ENCODE measurements around the gene ACOXL. TPM values are rescaled to one million over a fixed set of nuclear protein-coding genes. Genes with fewer than 3 reads are reported as not detected.
A peak's percentile ranks its signal among the peaks of the same experiment; 100 is the strongest.

The ACOXL gene
- total RNA-seq, 8 experiments from 2014 or later = 0.15 to 0.59 (median 0.20) TPM

DNA sequence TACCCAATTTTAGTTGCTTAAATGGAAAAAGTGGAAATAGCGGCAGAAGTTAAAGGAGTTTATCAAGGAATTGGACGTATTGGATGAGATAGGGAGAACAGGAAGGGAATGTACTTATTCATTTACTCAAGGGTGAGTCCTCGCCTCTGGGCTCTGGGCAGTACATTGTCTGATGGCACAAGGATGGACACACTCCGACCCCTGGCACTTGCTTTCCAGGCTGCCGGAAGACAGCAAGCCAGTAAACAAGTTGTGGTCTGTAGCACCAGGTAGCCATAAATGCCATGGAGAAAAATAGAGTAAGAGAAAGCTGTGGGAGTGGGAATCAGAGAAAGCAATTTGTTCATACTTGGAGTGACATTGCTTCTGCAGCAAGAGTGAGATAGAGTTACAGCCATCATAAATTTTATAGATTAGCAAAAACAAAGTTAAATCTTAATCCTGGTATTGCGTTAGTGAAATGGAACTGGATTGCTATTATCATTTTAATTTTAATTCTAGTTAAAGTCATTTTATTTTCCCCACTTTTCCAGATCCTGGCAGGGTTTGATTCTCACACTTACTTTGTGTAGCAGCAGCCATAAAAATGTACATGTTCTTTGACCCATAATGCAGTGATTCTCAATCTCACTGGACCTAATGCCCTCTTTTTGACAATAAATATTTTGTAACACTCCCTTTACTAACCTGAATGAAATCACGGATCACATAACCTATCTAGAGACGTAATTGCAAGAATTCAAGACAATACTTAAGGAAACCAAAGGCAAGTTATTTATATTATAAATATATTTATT is 252.5 kb downstream of the ACOXL start:
- Histone ChIP-seq H3K4me1 (replicated peaks in 1 of 2) (peaks cover 0 to 3% of the 10 kb centered on the region in 2 donors), H3K4me3 (no peak overlapping the region), H3K27ac (no peak overlapping the region)
- WGBS, 10 experiments = 30 to 100% (median 83%) methylated on average over 1 to 8 of the region's 8 CpGs
- in situ Hi-C loops (cut with MboI; ENCODE audit: low pct_unique_long_range_greater_than_20kb in 2 of 9, low sequenced_read_pairs in 9 of 9, unreplicated experiment in 9 of 9) = no loop called here
- ATAC-seq (replicated peaks in 6 of 8) = no peak

DNA sequence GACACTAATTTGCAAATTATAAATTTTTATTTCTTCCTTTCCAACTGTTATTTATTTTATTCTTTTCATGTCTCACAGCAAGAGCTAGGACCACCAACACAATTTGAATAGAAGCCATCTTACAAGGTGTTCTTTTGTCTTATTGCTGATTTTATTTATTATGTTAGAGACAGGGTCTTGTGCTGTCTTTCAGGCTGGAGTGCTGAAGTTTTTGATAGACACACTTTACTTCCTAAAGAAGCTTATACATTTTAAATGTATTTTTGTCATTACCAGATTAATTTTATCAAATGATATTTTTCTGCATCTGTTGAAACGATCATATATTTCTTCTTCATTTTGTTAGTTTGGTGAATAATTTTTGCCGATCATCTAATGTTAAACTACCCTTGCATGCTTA is 258.1 kb downstream of the ACOXL start:
- Histone ChIP-seq H3K4me3 (no peak overlapping the region), H3K27ac (no peak overlapping the region), H3K4me1 (replicated peaks in 1 of 2) (no peaks in the 10 kb centered on the region)
- WGBS, 10 experiments = 45 to 100% (median 92%) methylated on average over 1 to 2 of the region's 2 CpGs; no CpG with 5 or more reads in 1 of the 10 experiments
- ATAC-seq (replicated peaks in 6 of 8) = no peak
- in situ Hi-C loops (cut with MboI; ENCODE audit: low pct_unique_long_range_greater_than_20kb in 2 of 9, low sequenced_read_pairs in 9 of 9, unreplicated experiment in 9 of 9) = no loop called here

DNA sequence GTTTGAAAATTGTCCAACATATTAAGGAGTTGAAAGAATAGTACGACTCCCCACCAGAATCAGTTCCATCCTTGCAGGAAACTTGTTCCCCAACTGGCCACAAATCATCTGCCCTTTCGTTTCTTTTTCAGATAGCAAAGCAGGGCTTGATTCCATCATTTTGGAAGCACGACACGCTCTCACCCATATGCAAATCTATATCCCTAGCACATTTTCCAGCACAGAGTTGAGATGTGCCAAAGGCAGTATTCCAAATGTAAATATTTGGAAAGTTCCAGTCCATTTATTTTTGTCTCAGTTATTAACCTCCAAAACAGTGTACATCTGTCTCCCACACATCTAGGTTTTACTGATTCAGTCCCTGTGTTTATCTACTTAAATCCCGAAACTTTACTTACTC is 259.5 kb downstream of the ACOXL start:
- WGBS, 10 experiments = 0 to 100% (median 46%) methylated on average over 1 to 5 of the region's 5 CpGs; no CpG with 5 or more reads in 2 of the 10 experiments
- ATAC-seq (replicated peaks in 6 of 8) = peak in 1 of 8 experiments; percentile 77

DNA sequence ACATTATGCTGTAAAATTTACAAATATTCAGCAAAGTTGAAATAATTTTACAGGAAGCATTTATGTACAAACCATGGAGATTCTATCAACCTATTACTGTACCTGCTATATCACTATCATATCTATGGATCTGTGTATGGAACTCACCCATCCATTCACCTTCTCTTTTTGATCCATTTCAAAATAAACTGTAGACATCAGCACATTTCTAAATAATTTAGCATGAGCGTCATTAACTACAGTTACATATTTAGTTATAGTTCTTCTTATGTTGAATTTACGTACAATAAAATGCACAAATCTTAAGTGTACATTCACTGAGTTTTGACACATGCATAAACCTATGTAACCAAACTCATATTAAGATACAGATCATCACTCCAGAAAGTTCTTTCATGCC is 260.5 kb downstream of the ACOXL start:
- no peak for ATAC-seq (replicated peaks in 6 of 8)
- 47 to 100% (median 87%) methylated on average over 1 to 2 of the region's 2 CpGs; no CpG with 5 or more reads in 2 of the 10 experiments for WGBS, 10 experiments
- no peak overlapping the region for H3K4me3 ChIP-seq
- H3K27ac ChIP-seq = no peak overlapping the region
- in situ Hi-C loops (cut with MboI; ENCODE audit: low pct_unique_long_range_greater_than_20kb in 2 of 9, low sequenced_read_pairs in 9 of 9, unreplicated experiment in 9 of 9) = no loop called here
- no peaks in the 10 kb centered on the region for H3K4me1 ChIP-seq (replicated peaks in 1 of 2)

More for the DNA sequence above, 259.5 kb downstream of the ACOXL start:
- Histone ChIP-seq H3K27ac (no peak overlapping the region), H3K4me1 (replicated peaks in 1 of 2) (no peaks in the 10 kb centered on the region), H3K4me3 (no peak overlapping the region)
- in situ Hi-C loops (cut with MboI; ENCODE audit: low pct_unique_long_range_greater_than_20kb in 2 of 9, low sequenced_read_pairs in 9 of 9, unreplicated experiment in 9 of 9) = no loop called here

DNA sequence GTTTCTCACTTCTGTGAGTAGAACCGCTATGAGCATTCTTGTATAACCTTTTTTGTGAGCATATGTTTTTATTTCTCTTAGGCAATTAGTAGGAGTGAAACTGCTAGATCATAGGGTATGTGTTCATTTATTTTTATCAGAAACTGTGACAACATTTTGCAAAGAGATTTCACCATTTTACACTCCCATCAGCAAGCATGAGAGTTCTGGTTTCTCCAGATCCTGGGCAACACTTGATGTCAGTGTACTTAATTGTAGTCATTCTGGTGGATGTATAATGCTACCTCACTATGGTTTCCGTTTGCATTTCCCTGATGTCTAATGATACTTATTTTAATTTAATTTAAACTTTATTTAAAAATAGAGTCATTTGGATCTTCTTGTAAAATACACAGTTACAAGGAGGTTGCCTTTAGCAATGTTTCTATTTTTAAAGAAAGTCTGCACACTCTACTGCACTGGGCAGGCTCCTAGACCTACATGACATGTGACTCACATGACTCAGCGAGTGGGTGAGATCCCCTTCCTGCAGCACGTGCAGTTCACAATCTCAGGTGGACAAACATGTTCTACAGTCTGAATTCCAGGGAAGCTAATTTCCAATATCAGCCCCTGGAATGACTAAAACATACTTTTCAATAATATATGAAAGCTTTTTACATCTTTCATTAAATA is 261.3 kb downstream of the ACOXL start:
- in situ Hi-C loops (cut with MboI; ENCODE audit: low pct_unique_long_range_greater_than_20kb in 2 of 9, low sequenced_read_pairs in 9 of 9, unreplicated experiment in 9 of 9) = no loop called here
- peak in 7 of 8 experiments; percentile 18 to 85 (median 70) for ATAC-seq (replicated peaks in 6 of 8)
- no peak overlapping the region for H3K27ac ChIP-seq
- H3K4me1 ChIP-seq (replicated peaks in 1 of 2) = no peaks in the 10 kb centered on the region
- H3K4me3 ChIP-seq = no peak overlapping the region
- WGBS, 10 experiments = 3 to 100% (median 60%) methylated on average over 1 to 4 of the region's 4 CpGs; no CpG with 5 or more reads in 1 of the 10 experiments

DNA sequence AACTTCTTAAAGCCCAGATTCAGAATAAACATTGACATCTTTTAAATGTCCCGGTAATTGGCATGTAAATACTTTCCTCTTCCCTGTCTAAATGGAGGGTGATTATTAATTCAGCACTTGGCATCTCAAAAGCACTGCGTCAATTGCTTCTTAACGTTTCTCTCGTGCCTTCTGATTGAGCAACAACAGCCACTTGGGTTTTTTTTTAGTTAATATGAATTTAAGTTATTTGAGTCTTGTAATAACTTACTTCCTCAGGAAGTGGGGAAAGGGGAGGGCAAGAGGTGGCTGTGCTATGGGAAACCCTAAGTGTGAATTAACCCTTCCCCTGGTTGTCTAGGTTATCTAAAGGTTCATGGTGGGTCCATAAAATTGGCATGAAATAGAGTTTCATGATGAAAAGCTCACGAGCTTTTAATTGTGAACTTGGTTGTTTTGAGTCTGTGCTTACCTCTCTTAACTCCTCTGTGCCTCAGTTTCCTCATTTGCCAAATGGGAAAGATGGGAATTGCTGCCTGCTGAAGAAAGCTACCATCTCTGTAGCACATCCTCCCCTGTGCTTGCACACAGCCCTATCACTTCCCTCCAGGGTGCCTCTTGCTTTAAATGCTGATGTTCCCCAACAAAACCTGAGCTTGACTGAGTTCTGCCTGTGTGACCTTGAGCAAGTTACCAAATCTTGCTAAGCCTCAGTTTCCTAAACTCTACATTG is 262.0 kb downstream of the ACOXL start:
- peak in 1 of 8 experiments; percentile 3 for ATAC-seq (replicated peaks in 6 of 8)
- in situ Hi-C loops (cut with MboI; ENCODE audit: low pct_unique_long_range_greater_than_20kb in 2 of 9, low sequenced_read_pairs in 9 of 9, unreplicated experiment in 9 of 9) = no loop called here
- H3K4me3 ChIP-seq = no peak overlapping the region

DNA sequence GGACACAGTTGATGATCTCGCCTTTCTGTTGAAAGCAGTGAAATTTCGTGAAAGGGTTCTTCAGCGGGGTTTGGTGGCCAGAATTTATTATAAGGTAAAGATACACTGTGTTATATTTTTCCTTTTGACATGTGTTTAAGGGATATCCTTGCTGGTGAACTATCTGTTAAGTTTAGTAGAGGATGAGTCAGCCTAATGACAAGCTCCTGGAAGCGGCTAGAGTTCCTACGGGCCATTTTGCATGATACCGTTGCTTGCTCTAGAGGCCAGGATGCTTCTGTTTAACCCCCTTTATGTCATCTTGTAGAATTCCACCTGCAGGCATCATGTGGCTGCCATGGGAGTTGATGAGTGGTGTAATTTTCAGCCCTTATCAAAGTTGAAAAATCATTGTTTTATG is 263.5 kb downstream of the ACOXL start:
- Histone ChIP-seq H3K4me3 (no peak overlapping the region), H3K4me1 (replicated peaks in 1 of 2) (no peaks in the 10 kb centered on the region), H3K27ac (no peak overlapping the region)
- ATAC-seq (replicated peaks in 6 of 8) = no peak
- in situ Hi-C loops (cut with MboI; ENCODE audit: low pct_unique_long_range_greater_than_20kb in 2 of 9, low sequenced_read_pairs in 9 of 9, unreplicated experiment in 9 of 9) = no loop called here
- WGBS, 10 experiments = 60 to 100% (median 94%) methylated on average over 1 to 6 of the region's 6 CpGs; no CpG with 5 or more reads in 1 of the 10 experiments

More for the DNA sequence above, 262.0 kb downstream of the ACOXL start:
- no peak overlapping the region for H3K27ac ChIP-seq
- no peaks in the 10 kb centered on the region for H3K4me1 ChIP-seq (replicated peaks in 1 of 2)
- 4 to 77% (median 50%) methylated on average over 1 to 5 of the region's 5 CpGs; no CpG with 5 or more reads in 2 of the 10 experiments for WGBS, 10 experiments

DNA sequence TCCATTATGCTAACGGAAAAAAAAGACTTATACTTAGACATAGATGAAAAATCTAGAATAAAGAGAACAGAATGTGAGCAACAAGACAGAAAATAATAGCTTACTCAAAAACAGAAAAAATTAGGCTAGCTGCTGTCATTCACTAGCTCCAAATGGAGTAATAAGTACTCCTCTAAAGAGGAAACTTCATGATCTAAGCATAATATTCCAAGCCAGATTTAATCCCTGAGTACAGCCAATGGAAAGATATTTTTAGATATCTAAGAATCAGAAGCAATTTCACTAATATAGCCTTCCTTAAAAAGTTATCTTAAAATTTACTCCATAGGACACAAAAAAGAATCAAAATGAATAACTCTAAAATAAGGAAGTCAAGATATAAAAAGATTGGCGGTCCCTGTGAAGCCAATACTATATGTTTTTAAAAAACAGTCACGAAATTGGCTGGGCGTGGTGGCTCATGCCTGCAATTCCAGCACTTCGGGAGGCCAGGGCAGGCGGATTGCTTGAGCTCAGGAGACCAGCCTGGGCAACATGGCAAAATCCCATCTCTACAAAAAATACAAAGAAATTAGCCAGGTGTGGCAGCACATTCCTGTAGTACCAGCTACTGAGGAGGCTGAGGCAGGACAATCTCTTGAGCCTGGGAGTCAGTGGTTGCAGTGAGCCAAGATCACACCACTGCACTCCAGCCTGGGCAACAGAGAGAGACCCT is 265.1 kb downstream of the ACOXL start:
- no peaks in the 10 kb centered on the region for H3K4me1 ChIP-seq (replicated peaks in 1 of 2)
- in situ Hi-C loops (cut with MboI; ENCODE audit: low pct_unique_long_range_greater_than_20kb in 2 of 9, low sequenced_read_pairs in 9 of 9, unreplicated experiment in 9 of 9) = no loop called here
- ATAC-seq (replicated peaks in 6 of 8) = no peak
- no peak overlapping the region for H3K4me3 ChIP-seq
- no peak overlapping the region for H3K27ac ChIP-seq
- WGBS, 10 experiments = 0 to 100% (median 53%) methylated on average over 1 to 6 of the region's 6 CpGs

DNA sequence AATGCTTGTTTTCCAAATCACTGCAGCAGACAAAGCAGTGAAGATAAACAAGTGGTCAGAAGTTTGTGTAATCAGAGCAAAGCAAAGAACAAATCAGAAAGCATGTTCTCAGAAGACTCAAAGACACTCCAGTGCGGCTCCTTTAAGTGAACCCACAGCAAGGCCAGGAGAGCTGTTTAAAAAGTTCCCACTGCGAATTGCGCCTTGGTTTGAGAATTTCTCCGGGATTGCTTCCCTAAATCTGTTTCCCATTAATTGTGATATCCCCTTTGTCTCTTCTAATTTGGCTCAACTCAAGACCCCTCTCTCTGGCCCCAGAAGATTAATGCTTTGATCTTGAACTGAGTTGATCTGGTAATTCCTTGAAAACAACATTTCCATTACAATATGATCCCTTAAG is 265.9 kb downstream of the ACOXL start:
- no peaks in the 10 kb centered on the region for H3K4me1 ChIP-seq (replicated peaks in 1 of 2)
- 10 to 60% (median 20%) methylated on average over 1 to 4 of the region's 4 CpGs; no CpG with 5 or more reads in 1 of the 10 experiments for WGBS, 10 experiments
- no peak for ATAC-seq (replicated peaks in 6 of 8)
- H3K27ac ChIP-seq = no peak overlapping the region
- in situ Hi-C loops (cut with MboI; ENCODE audit: low pct_unique_long_range_greater_than_20kb in 2 of 9, low sequenced_read_pairs in 9 of 9, unreplicated experiment in 9 of 9) = no loop called here
- no peak overlapping the region for H3K4me3 ChIP-seq

DNA sequence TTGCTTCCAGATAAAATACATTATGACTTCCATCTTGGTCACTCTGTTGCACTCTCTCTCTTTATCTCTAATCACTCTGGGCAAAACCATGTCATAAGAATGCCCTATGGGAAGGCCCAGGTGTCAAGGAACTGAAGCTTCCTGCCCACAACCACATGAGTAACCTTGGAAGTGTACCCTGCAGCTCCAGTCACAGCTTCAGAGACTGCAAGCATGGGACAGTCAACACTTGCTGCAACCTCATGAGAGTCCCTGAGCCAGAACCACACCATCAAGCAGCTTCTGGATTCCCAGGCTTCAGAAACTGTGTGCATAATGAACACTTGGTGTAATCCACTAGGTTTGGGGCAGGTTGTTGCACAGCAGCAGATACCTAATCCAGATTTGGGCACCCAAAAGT is 267.3 kb downstream of the ACOXL start:
- in situ Hi-C loops (cut with MboI; ENCODE audit: low pct_unique_long_range_greater_than_20kb in 2 of 9, low sequenced_read_pairs in 9 of 9, unreplicated experiment in 9 of 9) = no loop called here
- no peak for ATAC-seq (replicated peaks in 6 of 8)
- Histone ChIP-seq H3K4me1 (replicated peaks in 1 of 2) (no peaks in the 10 kb centered on the region), H3K4me3 (no peak overlapping the region), H3K27ac (no peak overlapping the region)

DNA sequence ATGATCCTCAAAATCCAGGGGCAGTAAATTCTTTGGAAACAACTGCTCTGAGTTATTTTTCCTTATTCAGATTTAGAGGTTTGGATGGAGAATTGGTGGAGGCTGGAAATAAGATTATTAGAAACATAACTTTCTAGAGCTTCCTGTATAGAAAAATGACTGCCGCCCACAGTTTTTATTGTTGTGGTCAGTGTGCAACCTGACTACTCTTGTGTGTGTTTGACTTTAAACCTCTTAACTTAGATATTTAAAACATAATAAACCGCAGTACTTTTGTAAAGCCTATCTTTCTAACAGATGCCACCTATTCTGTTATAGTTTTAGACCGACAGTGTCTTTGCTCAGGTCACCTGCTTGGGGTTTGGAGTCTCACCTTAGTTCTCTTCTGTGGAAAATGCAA is 272.9 kb downstream of the ACOXL start:
- in situ Hi-C loops (cut with MboI; ENCODE audit: low pct_unique_long_range_greater_than_20kb in 2 of 9, low sequenced_read_pairs in 9 of 9, unreplicated experiment in 9 of 9) = no loop called here
- no peak for ATAC-seq (replicated peaks in 6 of 8)
- WGBS, 10 experiments = 0 to 100% (median 81%) methylated on average over 2 to 3 of the region's 3 CpGs; no CpG with 5 or more reads in 1 of the 10 experiments
- Histone ChIP-seq H3K4me3 (no peak overlapping the region), H3K27ac (no peak overlapping the region), H3K4me1 (replicated peaks in 1 of 2) (no peaks in the 10 kb centered on the region)

DNA sequence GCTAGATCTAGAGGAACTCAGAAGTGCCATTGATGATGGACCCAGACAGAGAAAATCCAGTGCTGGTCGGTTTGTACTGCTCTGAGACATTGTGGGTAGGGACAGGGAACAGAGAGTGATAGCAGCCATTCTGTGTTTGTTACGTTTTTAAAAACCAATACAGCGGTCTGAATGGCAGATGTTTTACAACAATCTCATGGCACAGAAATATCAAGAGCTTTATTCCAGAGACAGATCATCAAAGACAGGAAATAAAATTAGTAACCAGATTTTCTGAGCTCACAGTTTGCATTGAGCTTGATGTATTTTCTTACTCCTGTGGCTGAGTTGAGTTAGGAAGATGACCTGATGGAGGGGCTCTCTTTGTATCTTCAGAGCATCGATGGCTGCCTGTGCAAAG is 273.4 kb downstream of the ACOXL start:
- WGBS, 10 experiments = 5 to 86% (median 60%) methylated on average over 1 to 4 of the region's 4 CpGs; no CpG with 5 or more reads in 3 of the 10 experiments
- Histone ChIP-seq H3K4me3 (no peak overlapping the region), H3K4me1 (replicated peaks in 1 of 2) (no peaks in the 10 kb centered on the region), H3K27ac (no peak overlapping the region)
- in situ Hi-C loops (cut with MboI; ENCODE audit: low pct_unique_long_range_greater_than_20kb in 2 of 9, low sequenced_read_pairs in 9 of 9, unreplicated experiment in 9 of 9) = no loop called here
- no peak for ATAC-seq (replicated peaks in 6 of 8)
